ENCODE results near the gene QRSL1.

The QRSL1 gene

GRCh38 chr6:106600329-106600728 is 29.0 kb upstream of the QRSL1 start:
- no peak for TF ChIP-seq CTCF (IDR thresholded peaks at IDR 0.05; ENCODE audit: low read length, missing control alignments)
- no peak for DNase-seq (ENCODE audit: low read depth)
- no peak overlapping the region for H3K4me3 ChIP-seq (replicated peaks; ENCODE audit: low read depth, low read length)

- peak; percentile 72 for DNase-seq (ENCODE audit: low read depth)
- no peak overlapping the region for H3K4me3 ChIP-seq (replicated peaks; ENCODE audit: low read depth, low read length)
- TF ChIP-seq CTCF (IDR thresholded peaks at IDR 0.05; ENCODE audit: low read length, missing control alignments): peak; percentile 66
Observed at GRCh38 chr6:106608080-106608668, 21.2 kb upstream of the QRSL1 start.

GRCh38 chr6:106609699-106610098 is 19.7 kb upstream of the QRSL1 start:
- DNase-seq (ENCODE audit: low read depth): no peak
- H3K4me3 ChIP-seq (replicated peaks; ENCODE audit: low read depth, low read length): no peak overlapping the region
- peak; percentile 25 for TF ChIP-seq CTCF (IDR thresholded peaks at IDR 0.05; ENCODE audit: low read length, missing control alignments)

GRCh38 chr6:106611030-106611429 is 18.3 kb upstream of the QRSL1 start:
- no peak overlapping the region for H3K4me3 ChIP-seq (replicated peaks; ENCODE audit: low read depth, low read length)
- TF ChIP-seq CTCF (IDR thresholded peaks at IDR 0.05; ENCODE audit: low read length, missing control alignments): no peak
- DNase-seq (ENCODE audit: low read depth): no peak

GRCh38 chr6:106612671-106613416 is 16.5 kb upstream of the QRSL1 start:
- no peak for TF ChIP-seq CTCF (IDR thresholded peaks at IDR 0.05; ENCODE audit: low read length, missing control alignments)
- H3K4me3 ChIP-seq (replicated peaks; ENCODE audit: low read depth, low read length): no peak overlapping the region
- no peak for DNase-seq (ENCODE audit: low read depth)

- H3K4me3 ChIP-seq (replicated peaks; ENCODE audit: low read depth, low read length): no peak overlapping the region
- no peak for DNase-seq (ENCODE audit: low read depth)
- TF ChIP-seq CTCF (IDR thresholded peaks at IDR 0.05; ENCODE audit: low read length, missing control alignments): no peak
Observed at GRCh38 chr6:106613590-106613989, 15.8 kb upstream of the QRSL1 start.

GRCh38 chr6:106614166-106614565 is 15.2 kb upstream of the QRSL1 start:
- DNase-seq (ENCODE audit: low read depth): no peak
- TF ChIP-seq CTCF (IDR thresholded peaks at IDR 0.05; ENCODE audit: low read length, missing control alignments): no peak
- H3K4me3 ChIP-seq (replicated peaks; ENCODE audit: low read depth, low read length): no peak overlapping the region
